GM12878 (cell line): ENCODE data around the gene HMSD.

Experiments
- CTCF ChIP-seq, 3 experiments: IDR thresholded peaks in 2 of 3; conservative IDR thresholded peaks in 1 of 3; 2 replicates each; pipeline ENCODE4 v1.5.1; 2011; ENCODE audit warnings: low read depth in 3 of 3, low read length in 3 of 3, mild to moderate bottlenecking in 3 of 3, control low read depth in 2 of 3, moderate library complexity in 2 of 3, inconsistent platforms in 1 of 3, mixed read lengths in 1 of 3; ENCODE audit not compliant: control insufficient read depth in 2 of 3, insufficient read depth in 1 of 3; ENCODE audit errors: extremely low read depth in 1 of 3
- IKZF1 ChIP-seq: fragments of 450-650 bp; conservative IDR thresholded peaks from 2 replicates; pipeline ENCODE4 v1.6.1; 2017; ENCODE audit warnings: antibody characterized with exemption, mild to moderate bottlenecking
- TF ChIP-seq, protein P1 (sequence below): IDR thresholded peaks from 2 replicates; pipeline ENCODE4 v1.6.1; 2011; ENCODE audit warnings: mild to moderate bottlenecking, low read depth, low read length, moderate library complexity; ENCODE audit not compliant: insufficient replicate concordance

- TF ChIP-seq IKZF1 (no peak), CTCF (IDR thresholded peaks at IDR 0.05 in 2 of 3, conservative IDR thresholded peaks at IDR 0.05 in 1 of 3; ENCODE audit: control insufficient read depth in 2 of 3, extremely low read depth in 1 of 3, insufficient read depth in 1 of 3, low read depth in 3 of 3, low read length in 3 of 3) (no peak)
- TF ChIP-seq, protein P1, sequence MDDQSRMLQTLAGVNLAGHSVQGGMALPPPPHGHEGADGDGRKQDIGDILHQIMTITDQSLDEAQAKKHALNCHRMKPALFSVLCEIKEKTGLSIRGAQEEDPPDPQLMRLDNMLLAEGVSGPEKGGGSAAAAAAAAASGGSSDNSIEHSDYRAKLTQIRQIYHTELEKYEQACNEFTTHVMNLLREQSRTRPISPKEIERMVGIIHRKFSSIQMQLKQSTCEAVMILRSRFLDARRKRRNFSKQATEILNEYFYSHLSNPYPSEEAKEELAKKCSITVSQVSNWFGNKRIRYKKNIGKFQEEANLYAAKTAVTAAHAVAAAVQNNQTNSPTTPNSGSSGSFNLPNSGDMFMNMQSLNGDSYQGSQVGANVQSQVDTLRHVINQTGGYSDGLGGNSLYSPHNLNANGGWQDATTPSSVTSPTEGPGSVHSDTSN, result no peak
Measured at GRCh38 chr18:63961435-63961980, 12.4 kb downstream of the HMSD start.
